Uterus (tissue), 2 donors: ENCODE results near the gene SERPINA5.

Experiments used
- CTCF ChIP-seq, 4 experiments: fragments of 200-600 bp in 2 of 4; fragments of 450-650 bp in 2 of 4; sonication (generic) in 2 of 4; IDR thresholded peaks; one replicate each; pipeline ENCODE4 v1.5.1; 2016 to 2019; ENCODE audit warnings: antibody characterized with exemption in 4 of 4, mild to moderate bottlenecking in 2 of 4, moderate library complexity in 1 of 4
- POLR2A ChIP-seq, 2 donors: fragments of 450-650 bp; IDR thresholded peaks; one replicate each; pipeline ENCODE4 v1.6.1; 2016; ENCODE audit warnings: antibody characterized with exemption in 2 of 2, mild to moderate bottlenecking in 1 of 2, moderate library complexity in 1 of 2

GRCh38 chr14:94538070-94538740, 43.0 kb upstream of the SERPINA5 start:
- TF ChIP-seq CTCF (IDR thresholded peaks at IDR 0.05) (no peak), POLR2A (IDR thresholded peaks at IDR 0.05) (no peak)
